HFFc6 (cell line): Measurements from ENCODE around the gene CENPT. TPM values are rescaled to one million over a fixed set of nuclear protein-coding genes. Genes with fewer than 3 reads are reported as not detected.

Source experiments
- DNase-seq: peaks from one replicate; pipeline ENCODE4 v3.0.0-alpha.2; 2018
- H3K27ac Mint-ChIP-seq: 2 replicates; pipeline ENCODE4 v1.8.0; 2020; ENCODE audit warnings: mild to moderate bottlenecking, mixed read lengths
- H3K27me3 Mint-ChIP-seq: 2 replicates; pipeline ENCODE4 v1.8.0; 2021; ENCODE audit warnings: mild to moderate bottlenecking, moderate library complexity, mixed read lengths; ENCODE audit not compliant: insufficient read depth
- H3K36me3 Mint-ChIP-seq: 2 replicates; pipeline ENCODE4 v1.8.0; 2021; ENCODE audit warnings: low read depth, mixed read lengths
- H3K4me1 Mint-ChIP-seq: 2 replicates; pipeline ENCODE4 v1.8.0; 2020; ENCODE audit warnings: low read depth, mixed read lengths
- H3K4me3 Mint-ChIP-seq: 2 replicates; pipeline ENCODE4 v1.8.0; 2020; ENCODE audit warnings: mild to moderate bottlenecking, moderate library complexity, mixed read lengths
- H3K9me3 Mint-ChIP-seq: 2 replicates; pipeline ENCODE4 v1.8.0; 2020; ENCODE audit warnings: mild to moderate bottlenecking, mixed read lengths
- CTCF ChIP-seq: fragments of 200-600 bp; sonication (generic); IDR thresholded peaks from 2 replicates; pipeline ENCODE4 v1.5.0; 2021; ENCODE audit warnings: antibody characterized with exemption, mild to moderate bottlenecking
- total RNA-seq, 6 experiments: library from RNA; stranded (reverse); fragmentation: NEBNext Ultra II Directional; extraction: Animal tissue kit (Norgen Biotek cat#: 25700); gene quantifications; 2 replicates in 1 of 6; 3 replicates in 5 of 6; pipeline ENCODE4 v1.2.3, GENCODE V29; 2021

The CENPT gene
- total RNA-seq, 6 experiments from 2014 or later = 51.2 to 64.2 (median 59.7) TPM

- H3K4me1 Mint-ChIP-seq = peaks cover 17% of the 10 kb centered on the region
- no peak for DNase-seq
- no peak overlapping the region for H3K27ac Mint-ChIP-seq
- H3K27me3 Mint-ChIP-seq = peaks cover 12% of the 10 kb centered on the region
- H3K4me3 Mint-ChIP-seq = no peak overlapping the region
- TF ChIP-seq CTCF = no peak
- peaks cover 30% of the 10 kb centered on the region for H3K36me3 Mint-ChIP-seq
- H3K9me3 Mint-ChIP-seq = no peaks in the 10 kb centered on the region
Observed at GRCh38 chr16:67880584-67880983, 33.1 kb upstream of the CENPT start.

GRCh38 chr16:67879936-67880335 lies 32.4 kb upstream of the CENPT start:
- Mint-ChIP-seq H3K27ac (no peak overlapping the region), H3K9me3 (no peaks in the 10 kb centered on the region), H3K27me3 (peaks cover 12% of the 10 kb centered on the region), H3K36me3 (peaks cover 30% of the 10 kb centered on the region), H3K4me3 (no peak overlapping the region), H3K4me1 (peaks cover 21% of the 10 kb centered on the region)
- no peak for DNase-seq
- no peak for TF ChIP-seq CTCF

DNA sequence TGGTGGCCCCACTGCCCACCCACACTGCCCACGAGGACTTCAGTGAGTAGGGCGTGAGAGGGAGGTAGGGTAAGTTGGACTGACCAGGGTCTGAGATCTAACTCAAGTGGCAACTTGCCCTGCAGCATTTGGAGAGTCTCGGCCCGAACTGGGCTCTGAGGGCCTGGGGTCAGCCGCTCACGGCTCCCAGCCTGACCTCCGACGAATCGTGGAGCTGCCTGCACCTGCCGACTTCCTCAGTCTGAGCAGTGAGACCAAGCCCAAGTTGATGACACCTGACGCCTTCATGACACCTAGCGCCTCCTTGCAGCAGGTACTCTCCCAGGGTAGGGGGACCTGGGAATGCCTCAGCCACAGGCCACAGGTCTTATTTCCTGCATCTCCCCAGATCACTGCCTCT lies 32.0 kb upstream of the CENPT start:
- no peak for TF ChIP-seq CTCF
- H3K4me1 Mint-ChIP-seq = peaks cover 21% of the 10 kb centered on the region
- H3K4me3 Mint-ChIP-seq = no peak overlapping the region
- no peak for DNase-seq
- H3K9me3 Mint-ChIP-seq = no peaks in the 10 kb centered on the region
- peaks cover 8% of the 10 kb centered on the region for H3K27me3 Mint-ChIP-seq
- H3K27ac Mint-ChIP-seq = no peak overlapping the region
- peaks cover 27% of the 10 kb centered on the region for H3K36me3 Mint-ChIP-seq

DNA sequence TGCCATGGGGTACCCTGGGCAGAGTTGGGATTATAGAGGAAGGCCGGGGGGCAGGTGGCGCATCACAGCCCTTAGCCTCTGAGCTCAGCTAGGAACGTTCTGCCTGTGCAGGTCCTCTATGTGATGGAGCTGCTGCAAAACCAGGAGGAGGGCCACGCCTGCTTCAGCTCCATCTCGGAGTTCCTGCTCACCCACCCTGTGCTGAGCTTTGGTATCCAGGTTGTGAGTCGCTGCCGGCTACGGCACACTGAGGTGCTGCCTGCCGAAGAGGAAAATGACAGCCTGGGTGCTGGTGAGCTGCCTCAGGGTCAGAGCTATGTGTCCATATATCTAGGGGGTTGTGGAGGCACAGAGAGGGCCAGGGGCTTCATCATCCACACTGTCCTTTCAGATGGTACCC lies 31.4 kb upstream of the CENPT start:
- no peak for DNase-seq
- Mint-ChIP-seq H3K36me3 (peaks cover 25% of the 10 kb centered on the region), H3K4me3 (no peak overlapping the region), H3K4me1 (peaks cover 24% of the 10 kb centered on the region), H3K27me3 (peaks cover 8% of the 10 kb centered on the region), H3K9me3 (no peaks in the 10 kb centered on the region), H3K27ac (no peak overlapping the region)
- no peak for TF ChIP-seq CTCF

DNA sequence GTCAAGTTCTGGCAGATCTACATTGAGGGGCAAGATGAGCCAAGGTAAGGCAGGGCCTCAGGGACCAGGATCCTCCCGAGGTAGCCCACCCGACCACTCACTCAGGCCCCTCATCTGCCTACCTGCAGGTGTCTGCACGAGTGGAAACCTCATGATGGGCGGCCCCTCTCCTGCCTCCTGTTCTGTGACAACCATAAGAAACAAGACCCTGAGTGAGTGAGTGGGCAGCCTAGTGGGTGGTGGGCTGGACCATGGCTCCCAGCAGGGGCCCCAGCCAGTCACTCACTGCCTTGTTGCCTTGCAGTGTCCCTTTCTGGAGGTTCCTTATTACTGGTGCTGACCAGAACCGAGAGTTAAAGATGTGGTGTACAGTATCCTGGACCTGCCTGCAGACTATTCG lies 30.7 kb upstream of the CENPT start:
- DNase-seq = no peak
- Mint-ChIP-seq H3K27me3 (peaks cover 8% of the 10 kb centered on the region), H3K4me3 (no peak overlapping the region)

More for the DNA sequence above, 30.7 kb upstream of the CENPT start:
- H3K4me1 Mint-ChIP-seq = peaks cover 22% of the 10 kb centered on the region
- H3K36me3 Mint-ChIP-seq = peaks cover 24% of the 10 kb centered on the region
- no peaks in the 10 kb centered on the region for H3K9me3 Mint-ChIP-seq
- no peak for TF ChIP-seq CTCF
- H3K27ac Mint-ChIP-seq = no peak overlapping the region
